PC-9 (cell line): ENCODE results near the gene ZWILCH. TPM values are rescaled to one million over a fixed set of nuclear protein-coding genes. Genes with fewer than 3 reads are reported as not detected.

Experiments
- BruUV-seq: library from RNA; stranded (reverse); fragments of 400-500 nt; replicated peaks from 2 replicates; lab custom pipeline; 2021; lab: Mats Ljungman, UMichigan
- CTCF ChIA-PET: fragments of 300-600 bp; sonication (Branson Sonifier 250); formaldehyde crosslinking; loops from one replicate; lab custom pipeline; 2022; ENCODE audit warnings: antibody characterized with exemption; lab: Charles Lee
- POLR2A ChIA-PET: fragments of 300-600 bp; sonication (Branson Sonifier 250); formaldehyde crosslinking; loops from one replicate; lab custom pipeline; 2022; ENCODE audit warnings: antibody characterized with exemption; ENCODE audit not compliant: unreplicated experiment; lab: Charles Lee
- DNase-seq, 2 experiments: peaks; one replicate each; pipeline versions ENCODE4 v3.0.0 to v3.0.0-alpha.2; 2015 to 2022; ENCODE audit warnings: mixed read lengths in 1 of 2
- H2AFZ ChIP-seq: fragments of 200-600 bp; sonication (generic); 2 replicates; pipeline ENCODE4 v1.8.1; 2017; ENCODE audit warnings: antibody characterized with exemption
- H3F3A ChIP-seq: fragments of 200-600 bp; sonication (generic); 2 replicates; pipeline ENCODE4 v1.8.1; 2017; ENCODE audit warnings: antibody characterized with exemption, mild to moderate bottlenecking, low read depth; ENCODE audit not compliant: insufficient read depth
- H3K27ac ChIP-seq: fragments of 200-600 bp; sonication (generic); 2 replicates; pipeline ENCODE4 v1.6.1; 2016; ENCODE audit warnings: mixed run types
- H3K27me3 ChIP-seq: fragments of 200-600 bp; sonication (generic); 2 replicates; pipeline ENCODE4 v1.6.1; 2016; ENCODE audit warnings: low read depth, mixed run types; ENCODE audit not compliant: insufficient read depth
- H3K36me3 ChIP-seq: fragments of 200-600 bp; sonication (generic); 2 replicates; pipeline ENCODE4 v1.6.1; 2016; ENCODE audit warnings: low read depth, mixed run types
- H3K4me1 ChIP-seq: fragments of 200-600 bp; sonication (generic); replicated peaks from 2 replicates; pipeline ENCODE4 v1.6.1; 2016; ENCODE audit warnings: mixed run types; ENCODE audit not compliant: insufficient read depth
- H3K4me2 ChIP-seq: fragments of 200-600 bp; sonication (generic); 2 replicates; pipeline ENCODE4 v1.6.1; 2017; ENCODE audit warnings: mixed run types
- H3K4me3 ChIP-seq: fragments of 200-600 bp; sonication (generic); 2 replicates; pipeline ENCODE4 v1.6.1; 2016; ENCODE audit warnings: mixed run types
- H3K79me2 ChIP-seq: fragments of 200-600 bp; sonication (generic); 2 replicates; pipeline ENCODE4 v1.6.1; 2017; ENCODE audit warnings: low read depth, mixed run types
- H3K9me2 ChIP-seq: fragments of 200-600 bp; sonication (generic); 2 replicates; pipeline ENCODE4 v1.8.1; 2017; ENCODE audit warnings: mild to moderate bottlenecking; ENCODE audit not compliant: insufficient read depth
- H3K9me3 ChIP-seq: fragments of 200-600 bp; sonication (generic); 2 replicates; pipeline ENCODE4 v1.8.1; 2016; ENCODE audit warnings: low read depth; ENCODE audit not compliant: insufficient read depth
- H4K20me1 ChIP-seq: fragments of 200-600 bp; sonication (generic); 2 replicates; pipeline ENCODE4 v1.8.1; 2017; ENCODE audit not compliant: insufficient read depth
- EZH2 ChIP-seq: fragments of 200-600 bp; sonication (generic); IDR thresholded peaks from 2 replicates; pipeline ENCODE4 v1.8.0; 2017; ENCODE audit warnings: antibody characterized with exemption, low read depth
- intact Hi-C: fragments of 100-400 bp; cut with micrococcal nuclease; formaldehyde crosslinking; loops from one replicate; pipeline ENCODE4 v1.10.0; 2022; ENCODE audit not compliant: unreplicated experiment
- total RNA-seq: library from RNA; stranded (reverse); gene quantifications from 2 replicates; pipeline ENCODE4 v1.2.3, GENCODE V29; 2021
- TF ChIP-seq, protein P1 (sequence below): fragments of 200-600 bp; sonication (generic); conservative IDR thresholded peaks from 2 replicates; pipeline ENCODE4 v1.6.1; 2017; ENCODE audit warnings: mixed run types, antibody characterized with exemption, mild to moderate bottlenecking, moderate library complexity

Gene ZWILCH
- total RNA-seq, 1 experiment from 2014 or later = 26.3 TPM

DNA sequence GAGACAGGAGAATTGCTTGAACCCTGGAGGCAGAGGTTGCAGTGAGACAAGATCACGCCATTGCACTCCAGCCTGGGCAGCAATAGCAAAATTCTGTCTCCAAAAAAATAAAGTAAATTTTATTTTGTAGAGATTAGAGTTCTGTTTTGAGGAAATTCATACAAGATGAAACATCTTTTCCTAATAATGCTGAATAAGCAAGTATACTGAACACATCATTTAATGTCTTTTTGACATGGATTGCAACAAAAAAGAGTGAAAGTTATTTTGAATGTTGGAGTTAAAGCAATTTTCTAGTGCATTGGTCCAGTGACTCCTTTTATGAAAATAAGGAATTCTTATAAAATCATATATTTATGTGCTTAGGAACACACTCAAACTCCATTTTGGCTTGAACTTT lies 40.1 kb downstream of the ZWILCH start:
- Histone ChIP-seq H3K9me2 (no peaks in the 10 kb centered on the region), H3K4me2 (no peak overlapping the region), H3K27ac (no peak overlapping the region), H2AFZ (no peak overlapping the region), H3K27me3 (no peaks in the 10 kb centered on the region), H3K79me2 (no peaks in the 10 kb centered on the region), H3K4me3 (no peak overlapping the region), H4K20me1 (no peaks in the 10 kb centered on the region), H3K9me3 (no peaks in the 10 kb centered on the region), H3K4me1 (no peaks in the 10 kb centered on the region), H3K36me3 (no peaks in the 10 kb centered on the region), H3F3A (no peaks in the 10 kb centered on the region; the same call in 1 of the 2 replicates)
- intact Hi-C loops = no loop called here
- DNase-seq = no peak
- TF ChIP-seq, protein P1, sequence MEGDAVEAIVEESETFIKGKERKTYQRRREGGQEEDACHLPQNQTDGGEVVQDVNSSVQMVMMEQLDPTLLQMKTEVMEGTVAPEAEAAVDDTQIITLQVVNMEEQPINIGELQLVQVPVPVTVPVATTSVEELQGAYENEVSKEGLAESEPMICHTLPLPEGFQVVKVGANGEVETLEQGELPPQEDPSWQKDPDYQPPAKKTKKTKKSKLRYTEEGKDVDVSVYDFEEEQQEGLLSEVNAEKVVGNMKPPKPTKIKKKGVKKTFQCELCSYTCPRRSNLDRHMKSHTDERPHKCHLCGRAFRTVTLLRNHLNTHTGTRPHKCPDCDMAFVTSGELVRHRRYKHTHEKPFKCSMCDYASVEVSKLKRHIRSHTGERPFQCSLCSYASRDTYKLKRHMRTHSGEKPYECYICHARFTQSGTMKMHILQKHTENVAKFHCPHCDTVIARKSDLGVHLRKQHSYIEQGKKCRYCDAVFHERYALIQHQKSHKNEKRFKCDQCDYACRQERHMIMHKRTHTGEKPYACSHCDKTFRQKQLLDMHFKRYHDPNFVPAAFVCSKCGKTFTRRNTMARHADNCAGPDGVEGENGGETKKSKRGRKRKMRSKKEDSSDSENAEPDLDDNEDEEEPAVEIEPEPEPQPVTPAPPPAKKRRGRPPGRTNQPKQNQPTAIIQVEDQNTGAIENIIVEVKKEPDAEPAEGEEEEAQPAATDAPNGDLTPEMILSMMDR = no peak
- no peak for TF ChIP-seq EZH2
- POLR2A ChIA-PET = no interaction called here
- CTCF ChIA-PET = no interaction called here
- no TSS peak for BruUV-seq

DNA sequence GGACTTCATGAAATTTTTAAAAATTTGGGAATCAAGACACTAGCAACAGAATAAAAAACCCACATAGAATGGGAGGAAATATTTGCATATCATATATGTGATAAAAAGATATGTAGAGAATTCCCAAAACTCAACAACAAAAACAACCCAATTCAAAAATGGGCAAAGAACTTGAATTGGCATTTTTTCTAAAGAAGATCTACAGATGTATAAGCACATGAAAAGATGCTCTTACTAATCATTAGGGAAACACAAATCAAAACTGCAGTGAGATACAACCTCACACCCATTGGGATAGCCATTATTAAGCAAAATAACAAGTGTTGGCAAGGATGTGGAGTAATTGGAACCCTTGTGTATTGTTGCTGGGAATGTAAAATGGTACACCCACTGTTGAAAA lies 50.6 kb downstream of the ZWILCH start:
- intact Hi-C loops = no loop called here
- no peak for TF ChIP-seq EZH2
- TF ChIP-seq, protein P1 = no peak
- Histone ChIP-seq H3K9me3 (no peaks in the 10 kb centered on the region), H3K36me3 (no peaks in the 10 kb centered on the region), H3K79me2 (no peaks in the 10 kb centered on the region), H4K20me1 (no peaks in the 10 kb centered on the region), H3K4me2 (no peak overlapping the region), H3K27ac (no peak overlapping the region), H3K27me3 (no peaks in the 10 kb centered on the region), H3K4me3 (no peak overlapping the region), H3F3A (peaks cover 14% of the 10 kb centered on the region; the same call in 1 of the 2 replicates), H2AFZ (no peak overlapping the region), H3K9me2 (no peaks in the 10 kb centered on the region), H3K4me1 (peaks cover 6% of the 10 kb centered on the region; the same call in 1 of the 2 replicates)
- BruUV-seq = no TSS peak
- CTCF ChIA-PET = no interaction called here
- DNase-seq = no peak
- POLR2A ChIA-PET = no interaction called here

DNA sequence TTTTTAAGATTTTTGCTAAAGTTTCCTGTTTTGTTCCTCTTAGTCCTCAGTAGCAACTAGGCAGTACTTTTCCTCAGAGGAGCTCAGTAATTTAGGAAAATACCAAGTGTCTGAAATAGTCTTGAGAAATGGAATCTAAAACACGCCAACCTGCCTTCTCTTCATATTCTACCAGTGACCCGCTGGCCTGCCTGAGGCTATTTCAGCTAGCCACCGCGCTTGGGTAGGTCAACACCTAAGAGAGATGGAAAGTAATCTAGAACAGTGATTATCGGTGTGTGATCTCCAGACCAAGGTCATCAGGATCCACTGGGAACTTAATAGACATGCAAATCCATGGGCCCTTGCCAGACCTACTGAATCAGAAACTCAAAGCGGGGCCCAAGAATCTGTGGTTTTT lies 53.1 kb downstream of the ZWILCH start:
- Histone ChIP-seq H3K4me1 (no peaks in the 10 kb centered on the region), H3K36me3 (no peaks in the 10 kb centered on the region), H2AFZ (no peak overlapping the region), H3K27ac (no peak overlapping the region), H4K20me1 (no peaks in the 10 kb centered on the region), H3K9me2 (no peaks in the 10 kb centered on the region), H3K4me3 (no peak overlapping the region), H3F3A (no peaks in the 10 kb centered on the region), H3K79me2 (no peaks in the 10 kb centered on the region), H3K4me2 (no peak overlapping the region), H3K9me3 (no peaks in the 10 kb centered on the region), H3K27me3 (no peaks in the 10 kb centered on the region)
- POLR2A ChIA-PET = no interaction called here
- no peak for TF ChIP-seq EZH2
- TF ChIP-seq, protein P1 = no peak
- CTCF ChIA-PET = interaction anchor here (0.6 kb wide), 1 partner anchor 1972 kb away, joined by 10 read pairs; no protein-coding TSS in a partner anchor
- intact Hi-C loops = no loop called here
- DNase-seq = no peak
- no TSS peak for BruUV-seq
